ENCODE measurements around the gene DUSP11. TPM values are rescaled to one million over a fixed set of nuclear protein-coding genes. Genes with fewer than 3 reads are reported as not detected.

Gene DUSP11
- total and polyA plus RNA-seq, 9 of the 15 experiments (the other 6 are each of a cell fraction or from before 2014, with no cell fraction given), result 20.7 to 79.8 (median 29.3) TPM

DNA sequence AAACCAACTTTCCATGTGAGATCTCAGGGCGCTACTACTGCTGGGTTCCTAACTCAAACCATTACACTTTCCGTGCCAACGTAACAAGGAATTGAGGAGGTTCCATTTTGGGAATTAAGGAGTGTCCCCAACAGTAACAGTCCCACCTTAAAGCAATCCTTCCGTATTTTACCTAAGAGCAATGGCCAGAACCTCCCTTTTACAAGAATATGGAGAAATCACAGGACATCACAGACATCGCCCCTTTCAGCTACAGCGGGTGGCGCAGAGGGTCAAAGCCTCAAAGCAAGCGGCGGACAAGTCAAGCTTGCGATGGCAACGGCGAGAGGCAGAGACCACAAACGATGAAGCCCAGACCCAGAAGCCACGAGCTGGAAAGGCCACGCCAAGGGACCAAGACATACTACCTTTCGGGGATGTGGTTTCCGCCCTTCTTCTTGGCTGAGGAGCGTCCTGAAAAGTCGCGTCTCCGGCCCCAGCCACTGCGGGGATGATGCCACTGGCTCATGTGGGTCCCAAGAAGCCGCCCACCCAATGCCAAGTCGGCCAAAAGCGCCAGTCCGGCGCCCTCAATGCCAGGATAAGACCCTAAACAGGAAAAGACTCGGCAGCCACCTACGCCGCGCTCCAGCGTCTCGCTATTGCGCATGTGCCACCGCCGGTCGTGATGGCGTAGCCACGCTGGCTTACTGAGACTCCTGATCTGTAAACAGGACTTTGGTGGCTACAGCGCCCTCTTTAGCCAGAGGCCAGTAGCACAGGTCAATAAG, at the start of gene DUSP11 (continued):
- TF ChIP-seq, protein P1, sequence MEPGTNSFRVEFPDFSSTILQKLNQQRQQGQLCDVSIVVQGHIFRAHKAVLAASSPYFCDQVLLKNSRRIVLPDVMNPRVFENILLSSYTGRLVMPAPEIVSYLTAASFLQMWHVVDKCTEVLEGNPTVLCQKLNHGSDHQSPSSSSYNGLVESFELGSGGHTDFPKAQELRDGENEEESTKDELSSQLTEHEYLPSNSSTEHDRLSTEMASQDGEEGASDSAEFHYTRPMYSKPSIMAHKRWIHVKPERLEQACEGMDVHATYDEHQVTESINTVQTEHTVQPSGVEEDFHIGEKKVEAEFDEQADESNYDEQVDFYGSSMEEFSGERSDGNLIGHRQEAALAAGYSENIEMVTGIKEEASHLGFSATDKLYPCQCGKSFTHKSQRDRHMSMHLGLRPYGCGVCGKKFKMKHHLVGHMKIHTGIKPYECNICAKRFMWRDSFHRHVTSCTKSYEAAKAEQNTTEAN (CRISPR knock-in tag; IDR thresholded peaks at IDR 0.05), result no peak
- no peak for TF ChIP-seq GATAD2B (IDR thresholded peaks at IDR 0.05; ENCODE audit: borderline replicate concordance)
- TF ChIP-seq BHLHE40 (IDR thresholded peaks at IDR 0.05; ENCODE audit: low read length), result peak; percentile 51
- no peak for TF ChIP-seq RBM17 (IDR thresholded peaks at IDR 0.05; ENCODE audit: borderline replicate concordance, low read depth, low read length)
- TF ChIP-seq, protein P2, sequence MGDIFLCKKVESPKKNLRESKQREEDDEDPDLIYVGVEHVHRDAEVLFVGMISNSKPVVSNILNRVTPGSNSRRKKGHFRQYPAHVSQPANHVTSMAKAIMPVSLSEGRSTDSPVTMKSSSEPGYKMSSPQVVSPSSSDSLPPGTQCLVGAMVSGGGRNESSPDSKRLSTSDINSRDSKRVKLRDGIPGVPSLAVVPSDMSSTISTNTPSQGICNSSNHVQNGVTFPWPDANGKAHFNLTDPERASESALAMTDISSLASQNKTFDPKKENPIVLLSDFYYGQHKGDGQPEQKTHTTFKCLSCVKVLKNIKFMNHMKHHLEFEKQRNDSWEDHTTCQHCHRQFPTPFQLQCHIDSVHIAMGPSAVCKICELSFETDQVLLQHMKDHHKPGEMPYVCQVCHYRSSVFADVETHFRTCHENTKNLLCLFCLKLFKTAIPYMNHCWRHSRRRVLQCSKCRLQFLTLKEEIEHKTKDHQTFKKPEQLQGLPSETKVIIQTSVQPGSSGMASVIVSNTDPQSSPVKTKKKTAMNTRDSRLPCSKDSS (IDR thresholded peaks at IDR 0.05; ENCODE audit: low read depth, partially characterized antibody), result no peak
- TF ChIP-seq NBN (IDR thresholded peaks at IDR 0.05; ENCODE audit: low read depth), result no peak
- TF ChIP-seq MBD1 (CRISPR knock-in tag; IDR thresholded peaks at IDR 0.05), result no peak
- no peak for TF ChIP-seq ZNF764 (CRISPR knock-in tag; IDR thresholded peaks at IDR 0.05; ENCODE audit: low read depth)
- TF ChIP-seq ZKSCAN3 (CRISPR knock-in tag; IDR thresholded peaks at IDR 0.05), result no peak
- no peak for TF ChIP-seq SMAD1 (IDR thresholded peaks at IDR 0.05; ENCODE audit: low read depth, low read length, partially characterized antibody)
- TF ChIP-seq, protein P3, sequence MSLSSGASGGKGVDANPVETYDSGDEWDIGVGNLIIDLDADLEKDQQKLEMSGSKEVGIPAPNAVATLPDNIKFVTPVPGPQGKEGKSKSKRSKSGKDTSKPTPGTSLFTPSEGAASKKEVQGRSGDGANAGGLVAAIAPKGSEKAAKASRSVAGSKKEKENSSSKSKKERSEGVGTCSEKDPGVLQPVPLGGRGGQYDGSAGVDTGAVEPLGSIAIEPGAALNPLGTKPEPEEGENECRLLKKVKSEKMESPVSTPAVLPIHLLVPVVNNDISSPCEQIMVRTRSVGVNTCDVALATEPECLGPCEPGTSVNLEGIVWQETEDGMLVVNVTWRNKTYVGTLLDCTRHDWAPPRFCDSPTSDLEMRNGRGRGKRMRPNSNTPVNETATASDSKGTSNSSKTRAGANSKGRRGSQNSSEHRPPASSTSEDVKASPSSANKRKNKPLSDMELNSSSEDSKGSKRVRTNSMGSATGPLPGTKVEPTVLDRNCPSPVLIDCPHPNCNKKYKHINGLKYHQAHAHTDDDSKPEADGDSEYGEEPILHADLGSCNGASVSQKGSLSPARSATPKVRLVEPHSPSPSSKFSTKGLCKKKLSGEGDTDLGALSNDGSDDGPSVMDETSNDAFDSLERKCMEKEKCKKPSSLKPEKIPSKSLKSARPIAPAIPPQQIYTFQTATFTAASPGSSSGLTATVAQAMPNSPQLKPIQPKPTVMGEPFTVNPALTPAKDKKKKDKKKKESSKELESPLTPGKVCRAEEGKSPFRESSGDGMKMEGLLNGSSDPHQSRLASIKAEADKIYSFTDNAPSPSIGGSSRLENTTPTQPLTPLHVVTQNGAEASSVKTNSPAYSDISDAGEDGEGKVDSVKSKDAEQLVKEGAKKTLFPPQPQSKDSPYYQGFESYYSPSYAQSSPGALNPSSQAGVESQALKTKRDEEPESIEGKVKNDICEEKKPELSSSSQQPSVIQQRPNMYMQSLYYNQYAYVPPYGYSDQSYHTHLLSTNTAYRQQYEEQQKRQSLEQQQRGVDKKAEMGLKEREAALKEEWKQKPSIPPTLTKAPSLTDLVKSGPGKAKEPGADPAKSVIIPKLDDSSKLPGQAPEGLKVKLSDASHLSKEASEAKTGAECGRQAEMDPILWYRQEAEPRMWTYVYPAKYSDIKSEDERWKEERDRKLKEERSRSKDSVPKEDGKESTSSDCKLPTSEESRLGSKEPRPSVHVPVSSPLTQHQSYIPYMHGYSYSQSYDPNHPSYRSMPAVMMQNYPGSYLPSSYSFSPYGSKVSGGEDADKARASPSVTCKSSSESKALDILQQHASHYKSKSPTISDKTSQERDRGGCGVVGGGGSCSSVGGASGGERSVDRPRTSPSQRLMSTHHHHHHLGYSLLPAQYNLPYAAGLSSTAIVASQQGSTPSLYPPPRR (CRISPR knock-in tag; IDR thresholded peaks at IDR 0.05; ENCODE audit: borderline replicate concordance), result no peak
- TF ChIP-seq ZNF282 (CRISPR knock-in tag; IDR thresholded peaks at IDR 0.05), result no peak
- TF ChIP-seq ADNP (tag; IDR thresholded peaks at IDR 0.05), result no peak
- TF ChIP-seq RBM34 (IDR thresholded peaks at IDR 0.05; ENCODE audit: borderline replicate concordance, insufficient read depth, low read length), result no peak
- TF ChIP-seq, protein P4, sequence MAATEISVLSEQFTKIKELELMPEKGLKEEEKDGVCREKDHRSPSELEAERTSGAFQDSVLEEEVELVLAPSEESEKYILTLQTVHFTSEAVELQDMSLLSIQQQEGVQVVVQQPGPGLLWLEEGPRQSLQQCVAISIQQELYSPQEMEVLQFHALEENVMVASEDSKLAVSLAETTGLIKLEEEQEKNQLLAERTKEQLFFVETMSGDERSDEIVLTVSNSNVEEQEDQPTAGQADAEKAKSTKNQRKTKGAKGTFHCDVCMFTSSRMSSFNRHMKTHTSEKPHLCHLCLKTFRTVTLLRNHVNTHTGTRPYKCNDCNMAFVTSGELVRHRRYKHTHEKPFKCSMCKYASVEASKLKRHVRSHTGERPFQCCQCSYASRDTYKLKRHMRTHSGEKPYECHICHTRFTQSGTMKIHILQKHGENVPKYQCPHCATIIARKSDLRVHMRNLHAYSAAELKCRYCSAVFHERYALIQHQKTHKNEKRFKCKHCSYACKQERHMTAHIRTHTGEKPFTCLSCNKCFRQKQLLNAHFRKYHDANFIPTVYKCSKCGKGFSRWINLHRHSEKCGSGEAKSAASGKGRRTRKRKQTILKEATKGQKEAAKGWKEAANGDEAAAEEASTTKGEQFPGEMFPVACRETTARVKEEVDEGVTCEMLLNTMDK (IDR thresholded peaks at IDR 0.05; ENCODE audit: borderline replicate concordance, insufficient read depth, low read depth, low read length, poor library complexity, severe bottlenecking), result peak; percentile 49
